NT2/D1 (cell line): Measurements from ENCODE around the gene TOMM70.
"Not testable (repeated sequence)": the region's sequence is repeated elsewhere in the genome, so short reads cannot be mapped to it uniquely, and the experiment has no call there.

Source experiments
- DNase-seq: peaks from one replicate; pipeline ENCODE4 v3.0.0-alpha.2; 2011; ENCODE audit warnings: low read depth, low spot score
- H3K27me3 ChIP-seq: 2 replicates; pipeline ENCODE4 v1.6.0; 2011; ENCODE audit warnings: mild to moderate bottlenecking; ENCODE audit not compliant: insufficient read length, insufficient read depth
- H3K36me3 ChIP-seq: 2 replicates; pipeline ENCODE4 v1.6.1; 2011; ENCODE audit warnings: mild to moderate bottlenecking, low read length, mixed read lengths; ENCODE audit not compliant: insufficient read depth, insufficient read length
- H3K4me1 ChIP-seq: 2 replicates; pipeline ENCODE4 v1.5.1; 2011; ENCODE audit not compliant: insufficient read depth, insufficient read length
- H3K4me3 ChIP-seq: 2 replicates; pipeline ENCODE4 v1.5.1; 2011; ENCODE audit warnings: low read depth; ENCODE audit not compliant: insufficient read length
- H3K9ac ChIP-seq: 2 replicates; pipeline ENCODE4 v1.6.0; 2011; ENCODE audit warnings: low read depth; ENCODE audit not compliant: insufficient read length
- H3K9me3 ChIP-seq: 2 replicates; pipeline ENCODE4 v1.5.1; 2011; ENCODE audit warnings: mild to moderate bottlenecking, low read length; ENCODE audit not compliant: insufficient read depth
- SUZ12 ChIP-seq: IDR thresholded peaks from 2 replicates; pipeline ENCODE4 v1.6.1; 2011; ENCODE audit not compliant: insufficient read length, insufficient read depth; ENCODE audit errors: extremely low read depth
- YY1 ChIP-seq: IDR thresholded peaks from 2 replicates; pipeline ENCODE4 v1.6.1; 2011; ENCODE audit not compliant: insufficient read length, insufficient read depth
- ZNF274 ChIP-seq: IDR thresholded peaks from 2 replicates; pipeline ENCODE4 v1.6.1; 2011; ENCODE audit warnings: mild to moderate bottlenecking, low read depth, low read length

The TOMM70 gene

GRCh38 chr3:100333970-100334487 lies 66.9 kb downstream of the TOMM70 start:
- Histone ChIP-seq H3K36me3 (peaks cover 8% of the 10 kb centered on the region), H3K9ac (peak overlapping the region; percentile 75), H3K4me3 (peak overlapping the region; percentile 84), H3K4me1 (peaks cover 6% of the 10 kb centered on the region), H3K27me3 (peaks cover 18% of the 10 kb centered on the region), H3K9me3 (no peaks in the 10 kb centered on the region)
- no peak for TF ChIP-seq ZNF274
- DNase-seq: no peak

- Histone ChIP-seq H3K27me3 (peaks cover 18% of the 10 kb centered on the region), H3K9me3 (no peaks in the 10 kb centered on the region), H3K9ac (no peak overlapping the region), H3K36me3 (no peaks in the 10 kb centered on the region), H3K4me3 (no peak overlapping the region), H3K4me1 (peaks cover 6% of the 10 kb centered on the region)
- DNase-seq: no peak
- TF ChIP-seq ZNF274 (no peak), YY1 (no peak), SUZ12 (no peak)
These were observed 67.8 kb downstream of the TOMM70 start for GRCh38 chr3:100333051-100333450.

- no peak for DNase-seq
- no peaks in the 10 kb centered on the region; the same call in 1 of the 2 replicates for H3K9me3 ChIP-seq
- no peak for TF ChIP-seq ZNF274
- TF ChIP-seq YY1: no peak
- no peak for TF ChIP-seq SUZ12
- peaks cover 18% of the 10 kb centered on the region for H3K27me3 ChIP-seq
- peaks cover 6% of the 10 kb centered on the region for H3K4me1 ChIP-seq
- H3K4me3 ChIP-seq: no peak overlapping the region
- H3K9ac ChIP-seq: no peak overlapping the region
- no peaks in the 10 kb centered on the region for H3K36me3 ChIP-seq
These were observed 69.2 kb downstream of the TOMM70 start for GRCh38 chr3:100331660-100332059.

GRCh38 chr3:100330651-100331050 lies 70.2 kb downstream of the TOMM70 start:
- H3K36me3 ChIP-seq: no peaks in the 10 kb centered on the region
- H3K9me3 ChIP-seq: no peaks in the 10 kb centered on the region; the same call in 1 of the 2 replicates
- TF ChIP-seq SUZ12: no peak
- no peak for TF ChIP-seq ZNF274
- no peak for TF ChIP-seq YY1
- H3K4me1 ChIP-seq: peaks cover 6% of the 10 kb centered on the region
- DNase-seq: no peak
- no peak overlapping the region for H3K4me3 ChIP-seq
- peaks cover 18% of the 10 kb centered on the region for H3K27me3 ChIP-seq
- no peak overlapping the region for H3K9ac ChIP-seq

- Histone ChIP-seq H3K4me1 (peaks cover 4% of the 10 kb centered on the region), H3K9me3 (no peaks in the 10 kb centered on the region; the same call in 1 of the 2 replicates), H3K36me3 (no peaks in the 10 kb centered on the region), H3K9ac (no peak overlapping the region), H3K4me3 (no peak overlapping the region), H3K27me3 (peaks cover 18% of the 10 kb centered on the region)
- TF ChIP-seq YY1 (no peak), ZNF274 (no peak), SUZ12 (no peak)
- DNase-seq: no peak
These were observed 70.9 kb downstream of the TOMM70 start for GRCh38 chr3:100329800-100330489.

GRCh38 chr3:100327377-100327776 lies 73.5 kb downstream of the TOMM70 start:
- H3K9ac ChIP-seq, H3K4me3 ChIP-seq, H3K36me3 ChIP-seq, H3K4me1 ChIP-seq, DNase-seq, H3K9me3 ChIP-seq, H3K27me3 ChIP-seq: not testable (repeated sequence)

- Histone ChIP-seq H3K27me3 (no peaks in the 10 kb centered on the region), H3K9me3 (no peaks in the 10 kb centered on the region; the same call in 1 of the 2 replicates), H3K4me1 (peaks cover under 1% of the 10 kb centered on the region), H3K4me3 (no peak overlapping the region), H3K36me3 (peaks cover 6% of the 10 kb centered on the region), H3K9ac (no peak overlapping the region)
- no peak for DNase-seq
- TF ChIP-seq SUZ12: no peak
- TF ChIP-seq YY1: no peak
- no peak for TF ChIP-seq ZNF274
These were observed 75.1 kb downstream of the TOMM70 start for GRCh38 chr3:100325827-100326226.

GRCh38 chr3:100324044-100324443 lies 76.8 kb downstream of the TOMM70 start:
- Histone ChIP-seq H3K27me3 (no peaks in the 10 kb centered on the region), H3K36me3 (peaks cover 19% of the 10 kb centered on the region), H3K4me3 (no peak overlapping the region), H3K9ac (no peak overlapping the region), H3K4me1 (no peaks in the 10 kb centered on the region), H3K9me3 (no peaks in the 10 kb centered on the region; the same call in 1 of the 2 replicates)
- no peak for DNase-seq
- TF ChIP-seq YY1: no peak
- no peak for TF ChIP-seq SUZ12
- TF ChIP-seq ZNF274: no peak
